ENCODE measurements around the gene DOC2B.

DOC2B gene

GRCh38 chr17:164303-165235, 16.9 kb downstream of the DOC2B start:
- TF ChIP-seq ZNF654 (tag by site-specific recombination; IDR thresholded peaks at IDR 0.05; ENCODE audit: low read depth) (peak; percentile 86), KLF1 (tag by site-specific recombination; IDR thresholded peaks at IDR 0.05) (0 out of 2 replicates have a peak, but pooled peaks have one; percentile 7), ZNF707 (tag by site-specific recombination; IDR thresholded peaks at IDR 0.05) (no peak), HOXA7 (CRISPR knock-in tag; IDR thresholded peaks at IDR 0.05; ENCODE audit: borderline replicate concordance) (no peak), CTCF (tag by site-specific recombination; IDR thresholded peaks at IDR 0.05) (peak; percentile 92), ZNF596 (tag by site-specific recombination; IDR thresholded peaks at IDR 0.05) (no peak), ZIC2 (tag by site-specific recombination; IDR thresholded peaks at IDR 0.05) (peak; percentile 23; the same call in 1 of the 2 replicates), ZBTB17 (tag by site-specific recombination; IDR thresholded peaks at IDR 0.05) (0 out of 2 replicates have a peak, but pooled peaks have one; percentile 28)
- POLR2A ChIA-PET: interaction anchor here (0.8 kb wide), 1 partner anchor 832 kb away, joined by 3 read pairs; the partner anchor contains the start of gene TIMM22
- Histone ChIP-seq H3K36me3 (ENCODE audit: control insufficient read depth in 2 of 2, insufficient read depth in 1 of 2, low read length in 2 of 2) (no peaks in the 10 kb centered on the region), H3K27ac (ENCODE audit: extremely low read depth, low read depth, low read length) (no peak overlapping the region), H3K4me3 (ENCODE audit: low read depth, low read length) (no peak overlapping the region), H3K9me3 (ENCODE audit: control insufficient read depth, insufficient read depth, low read depth, low read length) (no peaks in the 10 kb centered on the region), H3K4me1 (ENCODE audit: control insufficient read depth, insufficient read depth, low read length) (no peaks in the 10 kb centered on the region)
- CTCF ChIA-PET: interaction anchor here (1.0 to 2.1 kb wide), 9 partner anchors 11 to 816 kb away, joined by 3 to 10 read pairs (median 5); no protein-coding TSS in a partner anchor

GRCh38 chr17:163514-164098, 17.8 kb downstream of the DOC2B start:
- ChIA-PET POLR2A (no interaction called here), CTCF (interaction anchor here (1.6 to 2.1 kb wide), 2 partner anchors 145 to 222 kb away, joined by 3 to 10 read pairs; no protein-coding TSS in a partner anchor)
- Histone ChIP-seq H3K27ac (ENCODE audit: extremely low read depth, low read depth, low read length) (no peak overlapping the region), H3K36me3 (ENCODE audit: control insufficient read depth in 2 of 2, insufficient read depth in 1 of 2, low read length in 2 of 2) (no peaks in the 10 kb centered on the region), H3K4me1 (ENCODE audit: control insufficient read depth, insufficient read depth, low read length) (no peaks in the 10 kb centered on the region), H3K9me3 (ENCODE audit: control insufficient read depth, insufficient read depth, low read depth, low read length) (no peaks in the 10 kb centered on the region), H3K4me3 (ENCODE audit: low read depth, low read length) (no peak overlapping the region)
- TF ChIP-seq ZIC2 (tag by site-specific recombination; IDR thresholded peaks at IDR 0.05): peak; percentile 63
- TF ChIP-seq SP2 (tag by site-specific recombination; IDR thresholded peaks at IDR 0.05): no peak
- TF ChIP-seq ZNF133 (tag by site-specific recombination; IDR thresholded peaks at IDR 0.05): no peak
- TF ChIP-seq ZNF513 (tag by site-specific recombination; IDR thresholded peaks at IDR 0.05): no peak
- TF ChIP-seq ZFHX2 (tag by site-specific recombination; conservative IDR thresholded peaks at IDR 0.05): 0 out of 2 replicates have a peak, but pooled peaks have one; percentile 17
- TF ChIP-seq GLIS2 (tag by site-specific recombination; IDR thresholded peaks at IDR 0.05): 0 out of 2 replicates have a peak, but pooled peaks have one; percentile 11
- TF ChIP-seq ZNF560 (tag by site-specific recombination; IDR thresholded peaks at IDR 0.05; ENCODE audit: borderline replicate concordance): no peak

- Histone ChIP-seq H3K36me3 (ENCODE audit: control insufficient read depth in 2 of 2, insufficient read depth in 1 of 2, low read length in 2 of 2) (no peaks in the 10 kb centered on the region), H3K9me3 (ENCODE audit: control insufficient read depth, insufficient read depth, low read depth, low read length) (no peaks in the 10 kb centered on the region), H3K27ac (ENCODE audit: extremely low read depth, low read depth, low read length) (no peak overlapping the region), H3K4me1 (ENCODE audit: control insufficient read depth, insufficient read depth, low read length) (no peaks in the 10 kb centered on the region), H3K4me3 (ENCODE audit: low read depth, low read length) (no peak overlapping the region)
- TF ChIP-seq ZNF548 (tag by site-specific recombination; IDR thresholded peaks at IDR 0.05) (no peak), ZNF394 (tag by site-specific recombination; IDR thresholded peaks at IDR 0.05; ENCODE audit: borderline replicate concordance) (no peak), ZNF555 (tag by site-specific recombination; conservative IDR thresholded peaks at IDR 0.05) (no peak), HOXD13 (CRISPR knock-in tag; IDR thresholded peaks at IDR 0.05; ENCODE audit: borderline replicate concordance) (no peak), ZNF585B (tag by site-specific recombination; IDR thresholded peaks at IDR 0.05) (no peak), ZNF596 (tag by site-specific recombination; IDR thresholded peaks at IDR 0.05) (no peak), BCL11A (tag by site-specific recombination; IDR thresholded peaks at IDR 0.05; ENCODE audit: low read depth) (no peak), ZNF169 (tag by site-specific recombination; IDR thresholded peaks at IDR 0.05) (no peak)
- CTCF ChIA-PET: interaction anchor here (0.5 to 1.0 kb wide), 2 partner anchors 10 to 538 kb away, joined by 3 read pairs; no protein-coding TSS in a partner anchor
- POLR2A ChIA-PET: interaction anchor here (0.6 kb wide), 1 partner anchor 16 kb away, joined by 4 read pairs; no protein-coding TSS in a partner anchor
These were observed 18.8 kb downstream of the DOC2B start for GRCh38 chr17:162689-163088.

All from HEK293 (cell line).